HG03066 (cell line): Measurements from ENCODE around the gene SCN8A.
"Not testable (repeated sequence)": the region's sequence is repeated elsewhere in the genome, so short reads cannot be mapped to it uniquely, and the experiment has no call there.

Source experiments
- ATAC-seq: cut with Tn5 transposase; IDR thresholded peaks from one replicate; pipeline ENCODE4 v1.9.1; 2021; ENCODE audit warnings: low read depth; ENCODE audit not compliant: unreplicated experiment

Gene SCN8A

DNA sequence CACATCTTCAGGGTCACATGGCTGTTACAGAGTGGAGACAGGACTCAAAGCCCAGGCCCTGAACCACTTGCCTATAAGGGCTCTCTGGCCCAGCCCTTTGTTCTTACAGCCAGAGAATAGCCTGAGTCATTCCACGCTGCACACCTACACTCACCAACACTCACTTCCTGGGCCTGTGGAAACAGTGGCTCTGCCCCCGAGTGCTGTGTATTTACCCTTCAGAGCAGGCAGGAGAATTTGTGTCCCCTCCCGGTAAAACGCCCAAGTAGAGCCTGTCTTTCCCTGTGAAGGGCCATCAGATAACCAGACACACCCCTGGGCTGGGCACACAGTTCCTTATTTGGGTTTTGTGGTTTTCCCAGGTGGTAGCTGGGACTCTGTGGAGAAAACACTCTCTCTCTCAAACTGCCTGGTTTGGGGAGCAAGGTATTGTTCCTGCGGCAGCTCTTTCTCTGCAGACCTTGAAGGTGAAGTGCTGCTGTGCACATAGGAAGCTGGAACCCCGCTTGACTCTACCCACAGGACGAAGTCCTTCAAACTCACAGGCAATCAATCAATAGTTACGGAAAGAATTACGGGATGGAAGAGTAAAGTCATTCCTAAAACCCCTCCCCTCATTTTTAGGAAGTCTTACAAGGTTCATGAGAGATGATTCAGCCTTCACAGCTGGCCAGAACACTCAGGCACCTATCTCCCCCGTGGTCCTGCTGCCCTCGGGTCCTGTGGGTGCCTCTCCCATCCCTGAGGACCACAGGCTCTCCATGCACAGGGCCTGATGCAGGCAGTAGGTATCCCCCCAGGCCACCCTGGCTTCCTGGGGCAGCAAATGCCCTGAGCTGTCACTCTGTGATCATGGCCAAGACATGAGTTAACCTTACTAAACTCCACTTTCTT is 237.1 kb downstream of the SCN8A start:
- ATAC-seq, result no peak

DNA sequence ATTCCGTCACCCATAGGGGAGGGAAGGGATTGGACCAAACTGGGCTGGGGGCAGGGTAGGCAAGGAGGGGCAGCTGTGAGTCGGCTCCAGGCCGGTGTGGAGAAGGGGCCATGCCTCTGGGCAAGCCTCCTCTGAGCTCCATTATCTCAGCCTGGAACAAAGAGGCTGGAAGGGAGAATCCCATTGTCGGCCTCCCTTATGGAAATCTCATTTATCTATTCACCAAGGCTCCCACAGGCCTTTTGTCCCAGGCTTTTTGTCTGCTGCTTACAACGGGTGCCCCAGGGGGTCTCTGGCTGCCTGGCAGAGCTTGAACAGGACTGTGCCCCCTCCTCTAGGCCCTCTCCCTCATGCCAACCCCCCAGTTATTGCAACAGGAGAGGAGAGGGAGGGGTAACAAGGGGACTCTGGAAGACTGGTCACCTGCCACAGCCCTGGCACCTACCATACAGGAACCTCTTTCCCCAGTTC is 238.0 kb downstream of the SCN8A start:
- no peak for ATAC-seq

DNA sequence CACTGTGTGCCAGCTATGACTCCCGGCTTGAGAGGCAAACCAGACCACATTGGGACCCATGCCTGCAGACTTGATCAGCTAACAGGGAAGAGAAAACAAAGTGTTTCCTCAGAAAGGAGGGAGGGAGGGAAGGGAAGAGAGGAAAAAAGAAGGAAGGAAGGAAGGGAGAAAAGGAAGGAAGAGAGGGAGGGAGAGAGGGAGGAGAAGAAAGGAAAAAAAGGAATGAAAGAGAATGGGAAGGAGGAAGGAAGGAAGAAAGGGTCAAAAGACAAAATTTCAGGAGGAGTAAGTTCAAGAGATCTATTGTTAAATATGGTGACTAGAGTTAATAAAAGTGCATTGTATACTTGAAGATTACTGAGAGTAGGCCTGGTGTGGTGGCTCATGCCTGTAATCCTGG is 238.6 kb downstream of the SCN8A start:
- ATAC-seq, result no peak

DNA sequence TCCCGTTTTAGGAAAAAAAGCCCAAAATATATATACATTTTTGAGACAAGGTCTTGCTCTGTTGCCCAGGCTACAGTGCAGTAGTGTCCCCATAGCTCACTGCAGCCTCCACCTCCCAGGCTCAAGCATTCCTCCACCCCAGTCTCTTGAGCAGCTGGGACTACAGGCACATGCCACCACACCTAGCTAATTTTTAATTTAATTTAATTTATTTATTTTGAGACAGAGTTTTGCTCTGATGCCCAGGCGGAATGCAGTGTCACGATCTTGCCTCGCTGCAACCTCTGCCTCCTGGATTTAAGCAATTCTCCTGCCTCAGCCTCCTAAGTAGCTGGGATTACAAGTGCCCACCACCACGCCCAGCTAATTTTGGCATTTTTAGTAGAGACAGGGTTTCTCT is 240.8 kb downstream of the SCN8A start:
- ATAC-seq, result not testable (repeated sequence)

DNA sequence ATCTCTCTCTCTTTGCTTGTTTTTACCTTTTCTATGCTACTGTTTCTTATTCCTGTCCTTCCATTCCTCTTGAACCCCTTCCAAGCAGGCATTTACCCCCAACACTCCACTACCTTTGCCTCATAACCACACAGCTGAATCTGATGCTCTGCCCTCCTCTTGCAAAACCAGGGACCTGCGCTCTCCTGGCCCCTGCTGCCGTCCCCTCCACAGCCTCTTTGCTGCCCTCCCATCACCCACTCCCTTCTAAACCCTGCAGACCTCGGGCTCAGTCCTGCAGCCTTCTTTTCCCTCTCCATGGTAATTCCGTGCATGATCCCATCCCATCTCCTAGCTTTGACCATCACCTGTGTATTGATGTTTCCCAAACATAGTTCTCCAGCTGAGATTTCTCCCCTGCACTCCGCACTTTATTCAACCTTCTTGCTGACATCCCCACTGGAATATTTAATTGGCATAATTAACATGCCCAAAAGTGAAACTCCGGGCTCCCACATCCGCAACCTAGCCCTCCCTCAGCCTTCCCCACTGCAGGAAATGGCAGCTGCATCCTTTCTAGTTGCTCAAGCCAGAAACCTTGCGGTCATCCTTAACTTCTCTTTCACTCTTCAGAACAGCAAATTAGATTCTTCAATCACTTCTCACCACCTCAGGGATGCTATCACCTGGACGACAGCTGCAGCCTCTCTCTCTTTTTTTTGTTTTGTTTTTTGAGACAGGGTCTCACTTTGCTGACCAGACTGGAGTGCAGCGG is 241.5 kb downstream of the SCN8A start:
- no peak for ATAC-seq

DNA sequence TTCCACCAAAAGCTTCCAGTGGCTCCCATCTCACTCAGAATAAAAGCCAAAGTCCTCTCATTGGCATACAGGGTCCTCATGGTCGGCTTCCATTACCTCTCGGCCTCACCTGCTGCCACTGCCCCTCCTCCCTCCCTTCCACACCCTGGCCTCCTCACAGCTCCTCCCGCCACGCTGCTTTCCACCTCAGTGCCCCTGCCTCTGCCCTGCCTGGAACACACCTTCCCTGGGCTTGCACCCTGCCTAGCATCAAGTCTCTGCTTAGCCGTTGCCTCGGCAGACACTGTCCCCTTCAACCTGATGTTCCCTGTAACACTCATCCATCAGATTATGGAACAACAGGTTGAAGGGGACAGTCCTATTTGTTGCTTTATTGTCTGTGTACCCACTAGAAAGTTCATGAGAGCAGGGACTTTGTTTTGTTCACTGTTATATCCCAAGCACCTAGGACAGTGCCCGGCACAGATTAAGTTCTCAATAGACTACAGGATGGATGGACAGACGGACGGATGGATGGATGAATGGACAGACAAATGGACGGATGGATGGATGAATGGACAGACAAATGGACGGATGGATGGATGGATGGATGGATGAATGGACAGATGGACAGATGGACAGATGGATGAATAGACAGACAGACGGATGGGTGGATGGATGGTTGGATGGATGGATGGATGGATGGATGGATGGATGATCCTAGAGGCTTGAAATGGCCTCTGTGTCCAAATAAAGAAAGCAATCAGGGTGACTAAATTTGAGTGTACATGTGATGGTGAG is 242.6 kb downstream of the SCN8A start:
- no peak for ATAC-seq

DNA sequence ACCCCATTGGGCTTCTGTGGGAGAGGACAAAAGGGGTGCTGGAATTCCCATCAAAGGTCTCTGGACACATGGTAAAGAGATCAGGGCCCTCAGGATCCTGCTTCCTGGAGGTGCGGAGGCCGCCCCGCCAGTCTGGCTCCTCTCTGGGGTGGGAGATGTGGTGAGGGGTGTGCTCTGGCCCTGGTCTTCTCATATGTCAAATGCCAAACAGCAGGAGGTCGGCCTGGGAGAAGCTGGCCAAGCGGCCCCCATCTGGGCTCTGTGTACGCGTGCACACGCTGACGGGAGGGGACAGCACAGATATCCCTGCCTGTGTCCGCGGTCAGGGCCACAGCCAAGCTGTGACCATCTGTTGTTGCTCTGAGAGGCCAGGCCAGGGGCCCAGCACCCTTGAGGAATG is 243.4 kb downstream of the SCN8A start:
- ATAC-seq, result no peak

DNA sequence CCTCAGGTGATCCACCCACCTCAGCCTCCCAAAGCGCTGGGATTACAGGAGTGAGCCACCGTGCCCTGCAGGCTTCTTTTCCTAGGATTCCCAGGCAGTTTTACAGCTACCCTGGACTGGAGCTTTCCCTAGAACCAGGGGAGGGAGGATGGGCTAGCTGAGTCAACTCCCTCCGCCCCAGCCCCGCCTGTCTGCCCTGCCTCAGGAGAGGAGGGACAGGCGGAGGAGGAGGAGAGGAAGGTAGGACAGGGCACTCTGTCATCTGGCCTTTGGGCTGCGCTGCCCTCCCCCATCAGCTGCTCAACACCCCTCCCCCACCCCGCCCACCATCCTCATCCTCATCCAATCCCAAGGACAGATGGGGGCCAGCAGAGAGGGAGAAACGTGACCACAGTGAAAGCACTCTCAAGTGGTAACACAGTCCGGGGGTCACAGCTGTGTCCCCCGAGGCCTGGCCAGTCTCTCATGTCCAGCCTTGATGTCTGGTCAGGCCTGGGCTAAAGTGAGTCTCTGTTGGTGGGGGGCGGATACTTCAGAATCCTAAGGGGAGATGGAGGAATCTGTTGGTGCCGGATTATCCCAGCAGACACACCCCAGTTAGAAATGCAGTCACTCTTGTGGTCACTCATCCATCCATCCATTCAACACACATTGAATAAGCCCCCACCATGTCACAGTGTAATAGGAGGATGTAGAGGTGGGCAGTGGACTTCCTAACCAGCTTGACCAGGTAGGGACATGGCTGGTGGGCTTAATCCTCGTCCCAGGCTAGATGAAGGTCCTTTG is 245.2 kb downstream of the SCN8A start:
- no peak for ATAC-seq

DNA sequence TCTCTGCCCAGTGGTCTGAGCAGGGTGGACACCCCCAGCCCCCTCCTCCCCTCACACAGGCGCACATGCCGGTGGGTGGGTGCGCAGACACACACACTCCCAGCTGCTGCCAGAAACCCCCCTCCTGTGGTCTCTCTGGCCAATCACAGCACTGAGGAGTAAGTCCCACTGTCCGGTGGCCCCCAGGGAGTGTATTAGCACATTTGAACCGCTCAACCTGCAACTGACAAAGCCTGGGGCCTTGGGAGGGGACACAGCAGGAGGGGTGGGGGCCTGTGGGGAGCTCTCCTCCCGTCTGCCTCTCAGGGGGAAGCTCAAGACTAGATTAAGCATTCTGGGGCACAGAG is 245.8 kb downstream of the SCN8A start:
- ATAC-seq, result no peak

DNA sequence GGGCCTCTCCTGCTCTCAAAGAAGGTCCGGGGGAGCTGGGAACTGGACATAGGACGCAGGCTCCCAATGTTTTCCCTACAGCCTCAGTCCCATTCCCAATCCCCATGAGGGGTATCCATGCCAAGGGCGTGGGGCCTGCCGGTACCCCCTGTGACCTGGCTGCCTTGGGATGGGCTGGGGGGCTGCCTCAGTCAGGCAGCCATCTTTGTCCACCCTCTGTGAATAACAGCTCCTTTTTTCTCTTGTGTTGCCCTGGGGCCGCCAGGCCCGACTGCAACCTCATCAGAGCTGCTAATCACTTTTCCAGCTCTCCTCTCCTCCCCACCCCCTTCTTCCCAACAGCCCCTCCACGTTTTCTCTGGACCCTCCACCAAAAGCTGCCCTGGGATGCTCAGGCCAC is 246.3 kb downstream of the SCN8A start:
- no peak for ATAC-seq

DNA sequence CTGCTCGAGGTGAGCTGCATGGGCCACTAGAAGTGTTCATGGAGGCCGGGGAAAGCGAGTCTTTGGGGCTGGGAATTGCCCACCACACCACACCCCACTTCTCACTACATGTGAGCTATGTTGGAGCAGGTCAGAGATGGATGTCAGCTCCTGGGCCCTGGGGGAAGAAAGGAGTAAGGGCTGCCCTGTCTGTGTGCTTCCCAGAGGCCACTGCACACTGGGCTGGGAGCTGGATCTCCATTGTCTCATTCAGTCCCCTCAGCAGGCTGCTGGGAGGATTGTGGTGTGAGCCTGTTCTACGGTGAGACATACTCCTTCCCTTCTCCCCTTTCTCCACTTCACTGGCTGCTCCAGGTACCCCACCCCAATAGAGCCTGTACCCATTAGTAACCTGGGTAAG is 247.0 kb downstream of the SCN8A start:
- ATAC-seq, result no peak

DNA sequence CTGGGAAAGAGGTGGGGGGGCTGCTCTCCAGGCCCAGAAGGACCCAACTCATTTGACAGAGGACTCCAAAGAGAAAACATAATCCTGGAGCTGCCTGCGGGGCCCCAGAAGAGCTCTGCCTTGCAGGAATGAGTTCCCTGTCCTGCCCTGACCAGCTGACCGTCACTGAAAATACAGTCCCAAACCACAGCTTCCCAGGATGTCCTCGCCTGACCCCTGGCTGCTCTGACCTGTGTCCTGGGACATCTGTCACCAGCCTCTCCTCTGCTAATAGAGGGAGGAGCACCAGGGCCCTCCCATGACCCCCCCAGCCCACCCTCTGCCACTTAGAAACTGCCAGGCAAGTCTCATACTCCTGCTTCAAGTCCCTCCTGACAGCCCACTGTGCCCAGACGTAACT is 247.7 kb downstream of the SCN8A start:
- ATAC-seq, result no peak

DNA sequence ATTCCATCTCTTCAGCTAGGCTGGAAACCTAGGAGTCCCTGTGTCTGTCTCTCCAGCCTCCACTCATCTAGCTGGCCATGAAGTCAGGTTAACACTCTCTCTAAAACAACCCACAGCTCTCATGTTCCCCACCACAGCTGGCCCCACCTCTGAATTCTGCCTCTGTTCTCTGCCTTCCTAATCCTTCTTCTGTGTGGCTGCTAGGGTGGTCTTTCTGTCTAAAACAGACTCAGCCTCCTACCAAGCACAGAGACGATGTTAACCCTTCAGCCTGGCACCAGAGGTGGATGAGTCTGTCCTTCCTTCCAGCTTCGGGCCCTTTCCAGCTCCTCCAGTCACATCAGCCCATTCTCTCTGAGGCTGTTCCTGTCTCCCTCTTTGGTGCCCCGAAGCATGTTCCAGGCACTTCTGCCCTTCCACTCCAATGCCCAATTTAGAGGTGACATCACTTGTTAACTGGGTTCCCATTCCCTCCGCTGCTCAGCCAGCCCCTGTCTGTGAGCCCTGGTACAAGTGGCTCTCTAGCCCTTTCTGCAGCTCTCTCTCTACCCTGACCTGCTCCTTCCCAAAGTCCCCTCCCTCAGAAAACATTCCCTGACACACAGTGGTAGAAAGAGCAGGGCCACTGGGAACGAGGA is 248.4 kb downstream of the SCN8A start:
- ATAC-seq, result no peak

DNA sequence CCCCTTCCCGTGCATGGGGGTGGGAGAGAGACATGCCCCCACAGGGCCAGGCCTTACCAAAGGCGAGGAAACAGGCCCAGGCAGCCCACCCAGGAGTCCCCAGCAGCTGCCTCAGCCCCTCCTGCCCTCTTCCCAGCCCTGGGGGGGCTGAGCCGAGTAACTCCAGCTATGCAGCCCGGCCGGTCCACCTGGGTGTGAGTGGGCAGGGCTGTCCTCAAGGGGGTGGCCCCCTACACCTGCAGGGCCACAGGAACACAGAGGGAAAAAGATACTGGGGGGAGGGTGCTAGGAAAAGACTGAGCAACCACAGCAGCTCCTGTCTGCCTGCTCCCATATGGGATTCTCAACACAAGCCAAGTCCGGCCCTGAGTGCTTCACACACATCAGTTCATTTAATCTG is 249.9 kb downstream of the SCN8A start:
- no peak for ATAC-seq

DNA sequence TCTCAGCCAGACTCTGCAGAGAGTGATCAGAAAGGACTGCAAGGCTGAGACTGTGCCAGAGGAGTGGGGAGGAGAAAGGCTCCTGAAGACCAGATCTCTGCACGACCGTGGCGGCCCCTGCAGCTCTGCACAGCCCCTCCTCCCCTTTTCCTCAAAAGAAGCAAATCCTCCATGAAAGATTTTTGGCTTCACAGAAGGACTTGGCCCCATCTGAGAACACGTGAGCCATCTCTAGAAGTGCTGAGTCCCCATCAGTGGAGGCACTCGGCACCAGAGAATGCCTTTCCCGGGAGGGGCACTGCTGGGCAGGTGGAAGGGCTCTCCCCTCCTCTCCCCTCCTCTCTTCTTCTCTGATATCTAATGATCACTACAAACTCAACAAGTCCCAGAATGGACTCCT is 250.7 kb downstream of the SCN8A start:
- ATAC-seq, result no peak

DNA sequence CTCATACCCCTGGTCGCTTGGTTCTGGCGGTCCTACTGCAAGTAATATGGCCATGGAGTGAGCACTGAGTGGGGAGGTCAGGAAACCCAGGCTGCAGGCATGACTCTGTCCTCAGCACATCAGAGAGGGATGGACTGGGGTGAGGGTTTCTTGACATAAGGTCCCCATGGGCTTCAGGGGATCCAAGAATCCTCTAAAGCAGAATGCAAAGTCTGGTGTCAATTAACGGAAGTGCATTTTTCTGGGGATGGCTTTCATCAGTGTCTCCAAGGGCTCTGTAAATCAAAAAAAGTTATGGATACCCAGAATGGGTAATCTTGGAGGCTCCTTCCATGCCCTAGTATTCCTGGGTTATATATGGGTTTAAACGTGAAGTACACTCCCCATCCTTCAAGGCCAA is 253.8 kb downstream of the SCN8A start:
- no peak for ATAC-seq

DNA sequence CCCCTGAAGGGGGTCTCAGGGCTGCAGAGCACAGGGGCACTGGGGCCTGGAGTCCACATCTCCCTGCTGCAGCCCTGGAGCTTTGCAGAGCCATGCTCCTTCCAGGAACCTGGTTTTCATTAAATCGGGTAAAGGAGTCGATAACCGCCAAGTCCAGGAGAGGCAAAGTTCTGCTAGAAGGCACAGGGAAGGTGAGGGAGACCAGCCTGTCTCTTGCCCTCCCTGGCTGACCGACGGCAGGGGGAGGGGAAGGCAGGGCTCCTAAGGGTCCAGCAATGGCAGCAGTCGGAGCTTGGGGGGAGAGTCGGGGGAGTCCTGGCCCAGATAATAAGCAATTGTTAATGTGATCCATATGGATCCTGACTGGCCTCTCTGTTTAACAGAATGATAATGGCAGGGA is 254.4 kb downstream of the SCN8A start:
- no peak for ATAC-seq

DNA sequence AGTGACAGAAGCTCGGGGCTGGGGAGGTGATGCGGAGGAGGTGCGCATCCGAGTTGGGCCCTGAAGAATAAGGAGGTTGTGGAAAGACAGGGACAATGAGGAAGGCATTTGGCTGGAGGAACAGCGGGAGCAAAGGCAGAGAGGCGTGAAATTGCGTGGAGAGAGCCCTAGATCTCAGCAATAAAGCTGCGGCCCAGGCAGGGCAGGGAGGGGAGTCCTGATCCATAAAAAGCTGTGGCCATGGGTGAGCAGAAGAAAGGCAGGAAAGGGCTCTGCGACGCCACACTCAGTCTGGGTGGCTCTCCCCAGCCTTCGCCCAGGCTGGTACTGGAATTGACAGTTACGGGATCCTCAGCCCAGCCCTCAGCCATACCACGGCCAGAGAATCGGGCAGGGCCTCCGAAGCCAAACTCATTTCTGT is 255.2 kb downstream of the SCN8A start:
- ATAC-seq, result no peak

DNA sequence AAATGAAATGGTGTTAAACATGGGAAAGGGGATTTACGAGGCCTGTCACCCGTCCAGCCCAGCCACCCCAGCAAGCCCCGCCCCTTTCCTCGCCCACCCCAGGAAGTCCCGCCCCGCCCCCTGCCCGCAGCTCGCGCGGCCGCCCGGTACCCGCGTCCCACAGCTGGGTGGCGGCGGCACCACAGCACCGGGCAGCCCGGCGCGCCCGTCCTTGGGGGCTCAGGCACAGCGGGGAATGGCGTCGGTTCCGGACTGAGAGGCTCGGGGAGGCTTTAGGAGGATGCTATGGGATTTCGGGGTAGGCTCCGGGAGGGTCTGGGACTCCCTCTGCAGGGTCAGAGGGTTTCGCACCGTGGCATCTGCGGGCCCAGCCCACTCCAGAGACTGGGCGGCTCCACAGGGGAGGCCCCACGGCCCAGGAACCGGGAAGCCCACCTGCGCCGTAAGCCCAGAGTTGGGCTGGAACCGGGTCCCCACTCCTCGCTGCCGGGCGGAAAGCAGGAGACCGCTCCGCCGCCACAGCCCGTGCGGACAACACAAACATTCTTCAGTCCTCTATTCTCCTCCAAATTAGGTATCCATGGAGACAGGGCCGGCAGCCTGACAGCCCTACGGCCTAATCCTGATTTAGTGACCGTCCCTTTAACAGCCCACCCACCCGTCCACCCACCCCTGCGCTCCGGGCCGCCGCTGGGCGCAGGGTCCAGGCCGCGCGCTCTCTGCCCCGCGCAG is 256.0 kb downstream of the SCN8A start:
- ATAC-seq, result no peak
